Liver (tissue), 3 donors: ENCODE results near the gene INSIG2.
A peak's percentile ranks its signal among the peaks of the same experiment; 100 is the strongest.

Source experiments
- CTCF ChIP-seq: fragments of 150-350 bp; IDR thresholded peaks from 2 replicates; pipeline ENCODE4 v1.5.1; 2017; ENCODE audit warnings: improper control_type of control experiment, low read depth, low read length; ENCODE audit not compliant: missing input control
- EGR1 ChIP-seq, 2 donors: IDR thresholded peaks; 2 replicates each; pipeline ENCODE4 v1.6.1; 2016 to 2018; ENCODE audit warnings: antibody characterized with exemption in 2 of 2, low read depth in 2 of 2
- GABPA ChIP-seq, 2 donors: IDR thresholded peaks in 1 of 2; conservative IDR thresholded peaks in 1 of 2; 2 replicates each; pipeline ENCODE4 v1.6.1; 2016; ENCODE audit warnings: antibody characterized with exemption in 2 of 2, mild to moderate bottlenecking in 1 of 2, moderate library complexity in 1 of 2
- JUND ChIP-seq, 2 donors: IDR thresholded peaks; 2 replicates each; pipeline ENCODE4 v1.6.1; 2016; ENCODE audit warnings: antibody characterized with exemption in 2 of 2
- RAD21 ChIP-seq, 2 donors: IDR thresholded peaks; 2 replicates each; pipeline ENCODE4 v1.6.1; 2016; ENCODE audit warnings: antibody characterized with exemption in 2 of 2, mild to moderate bottlenecking in 2 of 2
- REST ChIP-seq: IDR thresholded peaks from 2 replicates; pipeline ENCODE4 v1.6.1; 2016; ENCODE audit warnings: antibody characterized with exemption, mild to moderate bottlenecking
- SP1 ChIP-seq: IDR thresholded peaks from 2 replicates; pipeline ENCODE4 v1.6.1; 2018; ENCODE audit warnings: antibody characterized with exemption, mild to moderate bottlenecking
- TAF1 ChIP-seq: conservative IDR thresholded peaks from 2 replicates; pipeline ENCODE4 v1.6.1; 2016; ENCODE audit warnings: antibody characterized with exemption, mild to moderate bottlenecking
- YY1 ChIP-seq: IDR thresholded peaks from 2 replicates; pipeline ENCODE4 v1.6.1; 2016; ENCODE audit warnings: antibody characterized with exemption, mild to moderate bottlenecking
- donor health status: healthy.
- donor health status: healthy.

- TF ChIP-seq TAF1 (no peak), SP1 (no peak), RAD21 (IDR thresholded peaks at IDR 0.05) (peak; percentile 71 to 75), CTCF (peak; percentile 27), GABPA (IDR thresholded peaks at IDR 0.05 in 1 of 2, conservative IDR thresholded peaks at IDR 0.05 in 1 of 2) (no peak), JUND (IDR thresholded peaks at IDR 0.05) (no peak), YY1 (no peak), EGR1 (IDR thresholded peaks at IDR 0.05; ENCODE audit: low read depth in 2 of 2) (no peak), REST (no peak)
Measured at GRCh38 chr2:118061135-118061955, 26.9 kb upstream of the INSIG2 start.
